Ovary (tissue), 9 donors: ENCODE data around the gene ADGRV1. TPM values are rescaled to one million over a fixed set of nuclear protein-coding genes. Genes with fewer than 3 reads are reported as not detected.

ENCODE experiments used
- DNase-seq, 5 donors: peaks; one replicate each; pipeline ENCODE4 v3.0.0-alpha.2; 2019 to 2020
- H3K27ac ChIP-seq, 2 donors: fragments of 200-600 bp; one replicate each; pipeline versions ENCODE4 v1.5.1 to v1.8.0; 2019 to 2022
- H3K27me3 ChIP-seq: fragments of 200-600 bp; one replicate; pipeline ENCODE4 v1.8.0; 2022
- H3K36me3 ChIP-seq: fragments of 200-600 bp; sonication (generic); one replicate; pipeline ENCODE4 v1.5.1; 2019
- H3K4me1 ChIP-seq: one replicate; pipeline ENCODE4 v1.8.1; 2013; ENCODE audit warnings: mild to moderate bottlenecking, moderate library complexity; ENCODE audit not compliant: insufficient read depth
- H3K4me3 ChIP-seq: fragments of 200-600 bp; sonication (generic); one replicate; pipeline ENCODE4 v1.5.1; 2017
- H3K9me3 ChIP-seq, 2 donors: fragments of 200-600 bp in 1 of 2; sonication (generic) in 1 of 2; one replicate each; pipeline versions ENCODE4 v1.5.1 to v1.8.1; 2013 to 2019; ENCODE audit warnings: mild to moderate bottlenecking in 1 of 2, moderate library complexity in 1 of 2
- EP300 ChIP-seq: sonication (generic); formaldehyde crosslinking; IDR thresholded peaks from one replicate; pipeline ENCODE4 v1.6.1; 2017; ENCODE audit warnings: antibody characterized with exemption
- POLR2A ChIP-seq: fragments of 450-650 bp; IDR thresholded peaks from one replicate; pipeline ENCODE4 v1.6.1; 2017; ENCODE audit warnings: antibody characterized with exemption, mild to moderate bottlenecking, moderate library complexity
- WGBS, 3 donors: extraction: QIAGEN DNeasy Blood & Tissue Kit in 1 of 3; methylation state at CpG; one replicate each; pipeline versions ENCODE4 v1.1.5 to v1.1.7; 2013 to 2017; 5-methylcytosine and 5-hydroxymethylcytosine counted together
- intact Hi-C, 4 donors: fragments of 100-400 bp; cut with DNase I; formaldehyde crosslinking; loops; one replicate each; pipeline versions ENCODE4 v1.11.0 to v1.15.1; 2022 to 2023
- polyA plus RNA-seq, 2 donors: library from polyadenylated mRNA; stranded (reverse); fragments of 200-250 nt in 1 of 2; fragments of 350-450 nt in 1 of 2; fragmentation: Illumina TruSeq in 1 of 2; extraction: RNeasy Lipid Tissue Mini Kit (QIAGEN cat#74804) in 1 of 2; gene quantifications; one replicate each; pipeline ENCODE4 v1.2.3, GENCODE V29; 2013 to 2014
- total RNA-seq, 7 donors: library from RNA; depleted of rRNA in 2 of 7; stranded (reverse); fragments of >200 nt in 2 of 7; fragmentation: NEBNext Ultra II Directional in 3 of 7; extraction: Animal tissue kit (Norgen Biotek cat#: 25700) in 3 of 7; gene quantifications; one replicate each; pipeline versions ENCODE4 v1.1.0 to v1.2.4, GENCODE V29; 2016 to 2023
- TF ChIP-seq, protein P1 (sequence below), 3 donors: fragments of 450-650 bp in 2 of 3; fragments of 200-600 bp in 1 of 3; IDR thresholded peaks; one replicate each; pipeline versions ENCODE4 v1.5.1 to v1.8.0; 2016 to 2022; ENCODE audit warnings: antibody characterized with exemption in 3 of 3, mild to moderate bottlenecking in 1 of 3
- donor health status: DM: no; HTN: no; CAD: no; lungs with moderate emphysema.
- donor health status: DM: no; HTN: no; CAD: no.
- donor health status: Bipolar disorder and iron deficiency.
- donor health status: DM: yes; HTN: yes; CAD: no.
- donor health status: DM: no; HTN: no; CAD: no.
- donor health status: DM: yes; HTN: yes; CAD: no.

ADGRV1 gene
- total and polyA plus RNA-seq, 9 donors: 0.21 to 2.7 (median 1.1) TPM

- intact Hi-C loops: no loop called here
- no peak for TF ChIP-seq POLR2A
- TF ChIP-seq, protein P1, sequence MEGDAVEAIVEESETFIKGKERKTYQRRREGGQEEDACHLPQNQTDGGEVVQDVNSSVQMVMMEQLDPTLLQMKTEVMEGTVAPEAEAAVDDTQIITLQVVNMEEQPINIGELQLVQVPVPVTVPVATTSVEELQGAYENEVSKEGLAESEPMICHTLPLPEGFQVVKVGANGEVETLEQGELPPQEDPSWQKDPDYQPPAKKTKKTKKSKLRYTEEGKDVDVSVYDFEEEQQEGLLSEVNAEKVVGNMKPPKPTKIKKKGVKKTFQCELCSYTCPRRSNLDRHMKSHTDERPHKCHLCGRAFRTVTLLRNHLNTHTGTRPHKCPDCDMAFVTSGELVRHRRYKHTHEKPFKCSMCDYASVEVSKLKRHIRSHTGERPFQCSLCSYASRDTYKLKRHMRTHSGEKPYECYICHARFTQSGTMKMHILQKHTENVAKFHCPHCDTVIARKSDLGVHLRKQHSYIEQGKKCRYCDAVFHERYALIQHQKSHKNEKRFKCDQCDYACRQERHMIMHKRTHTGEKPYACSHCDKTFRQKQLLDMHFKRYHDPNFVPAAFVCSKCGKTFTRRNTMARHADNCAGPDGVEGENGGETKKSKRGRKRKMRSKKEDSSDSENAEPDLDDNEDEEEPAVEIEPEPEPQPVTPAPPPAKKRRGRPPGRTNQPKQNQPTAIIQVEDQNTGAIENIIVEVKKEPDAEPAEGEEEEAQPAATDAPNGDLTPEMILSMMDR (IDR thresholded peaks at IDR 0.05): no peak
- TF ChIP-seq EP300: no peak
- Histone ChIP-seq H3K27me3 (no peaks in the 10 kb centered on the region), H3K9me3 (no peaks in the 10 kb centered on the region), H3K4me1 (no peaks in the 10 kb centered on the region), H3K36me3 (no peaks in the 10 kb centered on the region), H3K4me3 (no peak overlapping the region), H3K27ac (no peak overlapping the region)
- DNase-seq: no peak
- WGBS, 3 donors: 54 to 74% (median 68%) methylated on average over 4 of the region's 4 CpGs
These were observed 15.6 kb upstream of the ADGRV1 start for GRCh38 chr5:90542827-90543519.

GRCh38 chr5:90545511-90545910 lies 13.1 kb upstream of the ADGRV1 start:
- intact Hi-C loops: no loop called here
- H3K4me1 ChIP-seq: no peaks in the 10 kb centered on the region
- H3K36me3 ChIP-seq: no peaks in the 10 kb centered on the region
- whole genome bisulfite sequencing, 3 donors: 64 to 80% (median 71%) methylated on average over 2 of the region's 2 CpGs
- DNase-seq: no peak
- no peak overlapping the region for H3K4me3 ChIP-seq
- H3K27ac ChIP-seq: no peak overlapping the region
- H3K9me3 ChIP-seq: no peaks in the 10 kb centered on the region
- TF ChIP-seq, protein P1 (IDR thresholded peaks at IDR 0.05): no peak
- TF ChIP-seq POLR2A: no peak
- H3K27me3 ChIP-seq: no peaks in the 10 kb centered on the region

DNA sequence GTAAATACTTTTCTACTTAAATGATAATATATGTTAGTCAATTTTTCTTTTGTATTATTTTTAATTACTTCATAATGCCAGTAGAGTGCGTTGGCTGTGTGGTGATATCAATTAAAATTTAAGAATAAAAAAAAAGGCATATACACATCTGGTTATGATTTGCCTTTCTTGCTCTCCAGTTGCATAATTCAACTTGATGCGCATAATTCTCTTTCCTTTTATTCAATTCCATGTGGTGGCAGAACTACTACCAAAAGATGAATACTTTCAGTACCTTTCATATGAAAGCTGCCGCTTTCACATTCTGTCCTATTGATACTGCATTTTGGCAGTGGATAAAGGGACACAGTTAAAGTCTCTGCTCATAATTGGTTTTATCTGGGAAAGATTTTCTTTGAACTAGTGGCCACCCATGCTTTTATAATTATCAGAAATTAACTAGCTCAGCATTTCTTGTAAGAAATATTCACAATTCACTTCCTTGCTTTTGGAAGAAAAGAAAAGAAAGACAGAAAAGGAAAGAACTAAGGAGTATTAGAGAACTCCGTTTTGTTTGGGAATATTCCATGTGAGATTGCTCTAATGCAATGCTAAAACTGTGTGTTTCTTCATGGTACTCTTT lies 12.3 kb upstream of the ADGRV1 start:
- no peak for TF ChIP-seq EP300
- no peak for TF ChIP-seq POLR2A
- TF ChIP-seq, protein P1 (IDR thresholded peaks at IDR 0.05): no peak
- H3K4me3 ChIP-seq: no peak overlapping the region
- no peak for DNase-seq
- H3K27ac ChIP-seq: no peak overlapping the region
- no peaks in the 10 kb centered on the region for H3K9me3 ChIP-seq
- intact Hi-C loops: no loop called here
- 27 to 35% (median 28%) methylated on average over 4 of the region's 4 CpGs for WGBS, 3 donors
- H3K36me3 ChIP-seq: no peaks in the 10 kb centered on the region
- H3K4me1 ChIP-seq: no peaks in the 10 kb centered on the region
- no peaks in the 10 kb centered on the region for H3K27me3 ChIP-seq

DNA sequence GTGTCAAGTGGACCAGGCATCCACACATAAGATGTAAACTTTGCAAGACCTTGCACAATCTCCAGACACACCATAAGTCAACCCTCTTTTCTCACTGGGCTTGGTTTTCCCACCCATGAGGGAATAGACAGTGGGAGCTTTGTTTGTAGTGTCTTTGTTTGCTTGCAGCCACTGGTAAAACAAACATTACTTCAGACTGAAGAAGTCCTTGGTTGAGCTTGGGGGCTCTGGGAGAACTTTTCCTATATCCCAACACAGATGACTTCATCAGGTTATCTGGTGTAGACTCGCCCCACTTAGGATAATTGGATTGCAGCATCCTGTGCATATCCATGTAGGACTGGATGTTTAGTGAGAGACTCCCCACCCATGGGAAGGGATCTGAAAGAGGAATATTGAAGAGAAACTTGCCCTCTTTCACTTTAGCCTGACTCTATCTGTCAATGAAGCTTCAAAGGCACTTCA lies 11.5 kb upstream of the ADGRV1 start:
- DNase-seq: no peak
- intact Hi-C loops: no loop called here
- H3K4me3 ChIP-seq: no peak overlapping the region
- no peak overlapping the region for H3K27ac ChIP-seq
- no peaks in the 10 kb centered on the region for H3K36me3 ChIP-seq
- H3K4me1 ChIP-seq: no peaks in the 10 kb centered on the region
- 63 to 73% (median 68%) methylated on average over 1 of the region's 1 CpG for WGBS, 3 donors
- no peaks in the 10 kb centered on the region for H3K9me3 ChIP-seq
- no peaks in the 10 kb centered on the region for H3K27me3 ChIP-seq
- TF ChIP-seq POLR2A (no peak), EP300 (no peak)
- TF ChIP-seq, protein P1 (IDR thresholded peaks at IDR 0.05): no peak
